Activated T-helper 17 cell treated with anti-CD3 and anti-CD28 coated beads, Interleukin-2, amount 50 U/mL, for 72 hours (primary cell): ENCODE data around the gene AMN. TPM values are rescaled to one million over a fixed set of nuclear protein-coding genes. Genes with fewer than 3 reads are reported as not detected.

Experiments
- ATAC-seq: fragments of 150-1000 bp; cut with Tn5 transposase; replicated peaks from 2 replicates; pipeline ENCODE4 v1.10.0; 2021; ENCODE audit warnings: mild to moderate bottlenecking, moderate library complexity
- H3K27ac Mint-ChIP-seq: one replicate; pipeline ENCODE4 v1.8.0; 2022; ENCODE audit warnings: mixed read lengths
- H3K27me3 Mint-ChIP-seq: one replicate; pipeline ENCODE4 v1.8.0; 2022; ENCODE audit warnings: mixed read lengths
- H3K36me3 Mint-ChIP-seq: one replicate; pipeline ENCODE4 v1.8.0; 2022; ENCODE audit warnings: low read depth, mild to moderate bottlenecking, mixed read lengths
- H3K4me1 Mint-ChIP-seq: one replicate; pipeline ENCODE4 v1.8.0; 2022; ENCODE audit warnings: mixed read lengths
- H3K4me3 Mint-ChIP-seq: one replicate; pipeline ENCODE4 v1.8.0; 2022; ENCODE audit warnings: mild to moderate bottlenecking, mixed read lengths
- H3K9me3 Mint-ChIP-seq: one replicate; pipeline ENCODE4 v1.8.0; 2022; ENCODE audit warnings: mixed read lengths
- total RNA-seq, 2 donors: library from RNA; stranded (reverse); gene quantifications; one replicate each; pipeline ENCODE4 v1.2.3, GENCODE V29; 2022

The AMN gene
- total RNA-seq, 2 donors from 2014 or later, result 2.1 to 2.3 TPM

- no peaks in the 10 kb centered on the region for H3K4me1 Mint-ChIP-seq
- no peak for ATAC-seq
- H3K36me3 Mint-ChIP-seq, result no peaks in the 10 kb centered on the region
- H3K27me3 Mint-ChIP-seq, result no peaks in the 10 kb centered on the region
- no peak overlapping the region for H3K4me3 Mint-ChIP-seq
- no peaks in the 10 kb centered on the region for H3K9me3 Mint-ChIP-seq
- no peak overlapping the region for H3K27ac Mint-ChIP-seq
Observed at GRCh38 chr14:102937331-102938175, 15.1 kb downstream of the AMN start.

DNA sequence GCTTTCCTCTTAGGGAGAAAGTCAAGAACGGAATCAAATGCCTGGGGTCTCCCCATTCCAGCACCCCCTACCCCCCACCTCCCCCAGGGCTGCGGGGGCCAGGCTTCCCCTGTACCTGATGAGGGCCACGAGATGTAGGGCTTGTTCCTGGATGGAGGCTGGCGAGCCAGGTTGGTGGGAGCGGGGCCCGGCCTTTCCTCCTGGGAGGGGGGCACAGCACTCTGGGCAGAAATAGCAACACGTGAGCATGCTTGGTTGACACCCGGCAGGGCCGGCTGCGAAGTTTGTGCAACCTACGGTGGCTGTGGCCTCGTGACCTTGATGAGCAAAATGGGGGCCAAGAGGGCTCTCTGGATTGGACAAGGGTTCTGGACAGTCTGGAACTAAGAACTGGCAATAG, 15.7 kb downstream of the AMN start:
- Mint-ChIP-seq H3K36me3 (no peaks in the 10 kb centered on the region), H3K4me1 (no peaks in the 10 kb centered on the region), H3K27me3 (no peaks in the 10 kb centered on the region)

DNA sequence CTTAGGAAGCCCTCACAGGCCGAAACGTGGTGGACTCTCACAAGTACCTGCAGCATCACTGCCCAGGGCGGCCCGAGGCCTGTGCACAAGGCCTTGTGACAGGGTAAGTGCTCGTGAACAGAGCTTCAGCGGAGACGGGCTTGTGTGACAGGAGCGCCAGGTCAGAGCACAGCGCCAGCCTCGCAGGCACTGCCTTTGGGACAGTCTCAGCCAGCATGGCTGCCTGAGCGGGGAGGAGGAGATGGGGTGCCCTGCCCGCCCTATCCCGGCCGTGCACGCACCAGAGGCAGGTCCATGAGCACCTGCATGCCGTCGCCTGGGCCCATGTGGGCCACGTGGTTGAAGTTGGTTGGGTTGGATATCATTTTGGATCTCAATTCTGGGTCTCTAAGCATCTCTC, 16.9 kb downstream of the AMN start:
- H3K36me3 Mint-ChIP-seq, result no peaks in the 10 kb centered on the region
- no peak for ATAC-seq

More for the DNA sequence above, 15.7 kb downstream of the AMN start:
- Mint-ChIP-seq H3K4me3 (no peak overlapping the region), H3K9me3 (no peaks in the 10 kb centered on the region), H3K27ac (no peak overlapping the region)
- ATAC-seq, result no peak

GRCh38 chr14:102939820-102940561, 17.5 kb downstream of the AMN start:
- no peak for ATAC-seq
- Mint-ChIP-seq H3K4me1 (no peaks in the 10 kb centered on the region), H3K27me3 (no peaks in the 10 kb centered on the region), H3K27ac (no peak overlapping the region), H3K4me3 (no peak overlapping the region), H3K9me3 (no peaks in the 10 kb centered on the region), H3K36me3 (no peaks in the 10 kb centered on the region)

More for the DNA sequence above, 16.9 kb downstream of the AMN start:
- Mint-ChIP-seq H3K4me1 (no peaks in the 10 kb centered on the region), H3K4me3 (no peak overlapping the region), H3K27ac (no peak overlapping the region), H3K9me3 (no peaks in the 10 kb centered on the region), H3K27me3 (no peaks in the 10 kb centered on the region)

DNA sequence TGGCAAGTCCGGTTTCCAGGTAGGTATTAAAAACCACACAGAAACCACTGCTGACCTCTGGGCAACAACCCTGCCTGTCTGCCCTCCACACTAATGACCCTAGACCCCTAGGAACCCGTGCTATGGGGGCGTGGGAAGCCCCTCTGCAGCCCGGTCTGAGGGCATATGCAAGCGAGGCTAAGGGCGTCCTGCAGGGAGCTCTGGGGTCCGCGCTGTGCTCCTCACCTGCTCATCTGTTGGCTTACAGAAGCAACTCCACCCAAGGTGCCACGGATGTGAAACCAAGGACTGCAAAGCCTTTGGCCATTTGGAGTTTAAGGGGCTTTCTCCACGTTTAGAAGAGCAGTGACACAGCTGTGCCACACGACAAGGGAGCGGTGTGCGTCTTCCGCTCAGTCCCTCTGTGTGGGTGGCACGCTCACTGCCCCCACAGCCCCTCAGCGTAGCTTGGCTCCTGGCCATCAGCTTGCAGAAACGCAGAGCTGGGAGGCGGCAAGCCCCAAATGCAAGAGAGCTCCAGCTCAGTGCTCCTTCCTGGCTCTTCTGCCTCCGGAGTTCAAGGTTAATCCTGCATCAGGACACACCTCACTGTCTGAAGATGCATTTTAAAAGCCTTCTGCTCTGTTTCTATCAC, 18.4 kb downstream of the AMN start:
- Mint-ChIP-seq H3K36me3 (no peaks in the 10 kb centered on the region), H3K4me3 (no peak overlapping the region), H3K27ac (no peak overlapping the region), H3K9me3 (no peaks in the 10 kb centered on the region), H3K27me3 (no peaks in the 10 kb centered on the region), H3K4me1 (no peaks in the 10 kb centered on the region)
- no peak for ATAC-seq

- no peak for ATAC-seq
- H3K4me3 Mint-ChIP-seq, result no peak overlapping the region
- H3K27me3 Mint-ChIP-seq, result no peaks in the 10 kb centered on the region
- H3K36me3 Mint-ChIP-seq, result no peaks in the 10 kb centered on the region
- no peaks in the 10 kb centered on the region for H3K4me1 Mint-ChIP-seq
- peak overlapping the region; percentile 59 for H3K27ac Mint-ChIP-seq
- no peaks in the 10 kb centered on the region for H3K9me3 Mint-ChIP-seq
Observed at GRCh38 chr14:102941419-102942011, 19.1 kb downstream of the AMN start.

DNA sequence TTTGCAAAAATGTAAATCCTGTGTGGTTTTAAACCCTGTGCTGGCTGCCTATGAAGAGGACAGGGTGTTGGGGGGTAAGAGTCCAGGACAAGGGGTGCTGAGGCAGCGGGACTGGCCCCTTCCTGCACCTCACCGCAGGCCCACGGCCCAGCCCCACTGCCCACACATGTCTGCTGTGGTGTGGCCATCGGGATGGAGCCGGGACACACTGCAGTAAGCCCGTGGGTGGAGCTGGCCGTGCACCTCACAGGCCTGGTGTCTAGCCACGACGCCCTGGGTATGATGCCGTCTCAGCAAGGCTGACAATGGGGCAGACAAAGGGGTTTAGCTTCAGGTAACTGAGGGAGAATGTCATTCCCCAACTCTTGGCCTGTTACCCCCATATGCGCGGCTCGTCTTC, 19.6 kb downstream of the AMN start:
- H3K27me3 Mint-ChIP-seq, result no peaks in the 10 kb centered on the region
- no peak for ATAC-seq
- no peak overlapping the region for H3K27ac Mint-ChIP-seq

GRCh38 chr14:102943454-102943853, 21.0 kb downstream of the AMN start:
- no peak overlapping the region for H3K4me3 Mint-ChIP-seq
- ATAC-seq, result no peak
- H3K27me3 Mint-ChIP-seq, result no peaks in the 10 kb centered on the region
- no peaks in the 10 kb centered on the region for H3K9me3 Mint-ChIP-seq
- no peaks in the 10 kb centered on the region for H3K36me3 Mint-ChIP-seq
- H3K27ac Mint-ChIP-seq, result no peak overlapping the region
- H3K4me1 Mint-ChIP-seq, result no peaks in the 10 kb centered on the region

More for the DNA sequence above, 19.6 kb downstream of the AMN start:
- Mint-ChIP-seq H3K9me3 (no peaks in the 10 kb centered on the region), H3K36me3 (no peaks in the 10 kb centered on the region), H3K4me3 (no peak overlapping the region), H3K4me1 (no peaks in the 10 kb centered on the region)

DNA sequence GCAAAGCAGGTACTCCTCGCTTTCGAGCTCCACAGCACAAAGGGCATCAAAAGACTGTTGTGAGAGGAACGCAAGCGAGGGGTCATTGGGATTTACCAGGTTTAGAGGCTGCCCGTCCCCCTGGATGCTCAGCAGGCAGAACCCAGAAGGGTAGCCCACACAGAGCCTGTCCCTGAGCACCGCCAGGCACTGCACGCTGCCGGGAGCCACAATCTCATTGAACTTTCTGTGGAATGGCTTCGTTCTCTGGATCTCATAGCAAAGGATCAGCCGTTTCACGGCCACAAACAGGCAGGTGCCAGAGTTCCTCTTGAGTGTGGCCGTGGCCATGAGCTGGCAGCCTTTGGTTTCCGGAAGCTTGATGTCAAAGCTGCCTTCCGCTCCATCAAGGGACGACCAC, 21.5 kb downstream of the AMN start:
- Mint-ChIP-seq H3K27me3 (no peaks in the 10 kb centered on the region), H3K36me3 (no peaks in the 10 kb centered on the region), H3K4me1 (no peaks in the 10 kb centered on the region)

GRCh38 chr14:102944448-102945330, 22.2 kb downstream of the AMN start:
- H3K4me3 Mint-ChIP-seq, result no peak overlapping the region
- peaks cover 5% of the 10 kb centered on the region for H3K4me1 Mint-ChIP-seq
- H3K9me3 Mint-ChIP-seq, result no peaks in the 10 kb centered on the region
- peaks cover 4% of the 10 kb centered on the region for H3K36me3 Mint-ChIP-seq
- no peaks in the 10 kb centered on the region for H3K27me3 Mint-ChIP-seq
- ATAC-seq, result no peak
- no peak overlapping the region for H3K27ac Mint-ChIP-seq

More for the DNA sequence above, 21.5 kb downstream of the AMN start:
- no peaks in the 10 kb centered on the region for H3K9me3 Mint-ChIP-seq
- no peak overlapping the region for H3K4me3 Mint-ChIP-seq
- no peak for ATAC-seq
- H3K27ac Mint-ChIP-seq, result no peak overlapping the region

DNA sequence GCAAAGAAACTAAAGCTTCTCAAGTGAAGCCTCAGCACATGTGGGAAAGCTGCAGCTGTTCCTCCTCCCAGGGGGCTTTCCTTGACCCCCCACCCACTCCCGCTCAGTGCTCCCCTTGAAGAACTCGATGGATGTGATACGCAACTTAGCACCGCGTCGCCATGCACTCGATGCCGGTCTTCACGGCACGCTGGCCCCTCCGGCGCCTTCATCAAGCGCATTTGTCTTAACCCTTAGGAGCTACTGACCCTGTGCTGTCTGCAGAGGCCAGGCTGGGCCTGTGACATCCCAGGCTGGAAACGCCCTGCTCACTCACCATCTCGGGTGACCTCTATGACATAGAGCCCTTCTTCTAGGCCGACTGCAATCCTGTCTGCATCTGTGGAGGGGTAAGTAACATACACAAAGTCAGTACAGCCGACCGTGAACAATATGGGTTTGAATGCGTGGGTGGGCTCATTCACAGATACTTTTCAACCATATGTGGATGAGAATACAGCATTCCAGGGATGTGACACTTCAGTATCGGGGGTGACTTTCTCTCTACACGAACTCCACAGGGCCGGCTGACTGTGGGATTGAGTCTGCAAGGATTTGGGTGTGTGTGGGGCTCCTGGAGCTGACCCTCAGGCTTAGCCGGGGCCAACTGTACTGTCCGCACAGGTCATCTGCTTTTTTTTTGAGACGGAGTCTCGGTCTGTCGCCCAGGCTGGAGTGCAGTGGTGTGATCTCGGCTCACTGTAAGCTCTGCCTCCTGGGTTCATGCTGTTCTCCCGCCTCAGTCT, 23.1 kb downstream of the AMN start:
- Mint-ChIP-seq H3K4me3 (no peak overlapping the region), H3K27ac (no peak overlapping the region), H3K27me3 (no peaks in the 10 kb centered on the region), H3K36me3 (peaks cover 4% of the 10 kb centered on the region), H3K9me3 (no peaks in the 10 kb centered on the region), H3K4me1 (peaks cover 5% of the 10 kb centered on the region)
- no peak for ATAC-seq

DNA sequence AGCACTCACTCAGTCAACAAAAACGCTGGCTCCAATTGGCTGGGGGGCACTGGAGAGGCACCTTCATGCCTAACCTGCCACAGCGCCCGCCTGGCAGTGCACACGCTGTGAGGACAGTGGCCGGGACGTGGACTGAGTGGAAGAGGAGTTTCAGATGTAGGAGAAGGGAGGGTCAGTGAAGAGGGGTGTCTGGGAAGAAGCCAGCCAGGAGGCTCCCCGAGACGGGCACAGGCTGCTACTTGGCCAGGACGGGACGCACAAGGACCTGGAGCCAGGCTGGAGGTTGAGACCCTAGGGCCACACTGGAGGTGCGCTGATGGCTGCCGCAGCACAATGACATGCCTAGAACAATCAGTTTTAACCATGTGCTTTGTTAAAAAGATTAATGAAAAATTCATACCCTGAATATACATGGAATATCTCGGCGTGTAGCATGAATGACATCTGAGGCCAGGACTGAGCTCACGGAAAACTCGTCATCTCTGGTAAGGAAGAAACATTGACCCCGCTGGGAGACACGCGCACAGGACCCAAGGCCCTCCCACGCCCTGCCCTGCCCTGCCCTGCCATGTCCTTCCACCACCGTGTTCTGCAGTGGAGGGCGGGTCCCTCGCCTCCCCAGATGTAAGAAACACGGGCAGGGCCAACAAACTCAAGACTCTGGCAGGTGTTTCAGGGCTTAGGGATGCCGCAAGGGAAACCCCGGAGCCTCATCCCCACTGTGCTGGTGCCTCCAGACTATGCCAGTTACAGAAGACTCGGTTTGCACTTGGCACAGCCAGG, 25.0 kb downstream of the AMN start:
- H3K27me3 Mint-ChIP-seq, result no peaks in the 10 kb centered on the region
- no peak for ATAC-seq
- H3K27ac Mint-ChIP-seq, result peak overlapping the region; percentile 78
- H3K4me1 Mint-ChIP-seq, result peaks cover 5% of the 10 kb centered on the region
- H3K36me3 Mint-ChIP-seq, result peaks cover 4% of the 10 kb centered on the region
- peak overlapping the region; percentile 60 for H3K4me3 Mint-ChIP-seq
- H3K9me3 Mint-ChIP-seq, result no peaks in the 10 kb centered on the region
